ENCODE measurements around the gene ASPRV1. TPM values are rescaled to one million over a fixed set of nuclear protein-coding genes. Genes with fewer than 3 reads are reported as not detected.

ASPRV1 gene
- total RNA-seq, 2 experiments from 2014 or later: 0.41 to 0.59 TPM

Other genes with a start within 250 kb of the ASPRV1 start
- gene ANXA4, start 219.5 kb downstream of the ASPRV1 start, total RNA-seq: 10 to 100 TPM; 21.4 to 23.9 TPM
- 10 to 100 TPM; 15.9 to 19.4 TPM for gene GMCL1, start 132.0 kb downstream of the ASPRV1 start, total RNA-seq
- 10 to 100 TPM; 56.7 to 64.6 TPM for gene SNRNP27, start 67.7 kb downstream of the ASPRV1 start, total RNA-seq
- 1 to 10 TPM; 7.6 to 9.6 TPM for gene MXD1, start 46.5 kb downstream of the ASPRV1 start, total RNA-seq
- gene PCBP1, start 125.8 kb upstream of the ASPRV1 start, total RNA-seq: 100 to 1,000 TPM; 363 to 374 TPM
- gene C2orf42, start 229.4 kb upstream of the ASPRV1 start, total RNA-seq: 10 to 100 TPM; 19.2 to 23.3 TPM

Data from activated naive CD4-positive, alpha-beta T cell treated with anti-CD3 and anti-CD28 coated beads for 36 hours (primary cell).